HG02763 (cell line): ENCODE measurements around the gene KLRC1.
"Not testable (repeated sequence)": the region's sequence is repeated elsewhere in the genome, so short reads cannot be mapped to it uniquely, and the experiment has no call there.

Source experiments
- ATAC-seq: cut with Tn5 transposase; IDR thresholded peaks from one replicate; pipeline ENCODE4 v1.9.1; 2021; ENCODE audit warnings: mild to moderate bottlenecking, moderate library complexity; ENCODE audit not compliant: unreplicated experiment

Gene KLRC1

GRCh38 chr12:10453156-10453555, at the start of gene KLRC1:
Gene KLRC1 (minus strand): TSS chr12:10453377. CDS start chr12:10451156, 2,221 bp downstream.
- no peak for ATAC-seq

GRCh38 chr12:10501030-10501429, 47.9 kb upstream of the KLRC1 start:
- ATAC-seq: no peak

- ATAC-seq: no peak
Observed at GRCh38 chr12:10498042-10498441, 44.9 kb upstream of the KLRC1 start.

GRCh38 chr12:10497602-10498001, 44.4 kb upstream of the KLRC1 start:
- ATAC-seq: no peak

- ATAC-seq: no peak
Observed at GRCh38 chr12:10491766-10492165, 38.6 kb upstream of the KLRC1 start.

GRCh38 chr12:10487328-10487727, 34.2 kb upstream of the KLRC1 start:
- not testable (repeated sequence) for ATAC-seq

- not testable (repeated sequence) for ATAC-seq
Observed at GRCh38 chr12:10481901-10482300, 28.7 kb upstream of the KLRC1 start.

- not testable (repeated sequence) for ATAC-seq
Observed at GRCh38 chr12:10472808-10473207, 19.6 kb upstream of the KLRC1 start.

- no peak for ATAC-seq
Observed at GRCh38 chr12:10469701-10470100, 16.5 kb upstream of the KLRC1 start.

GRCh38 chr12:10466311-10466710, 13.1 kb upstream of the KLRC1 start:
- no peak for ATAC-seq

GRCh38 chr12:10457760-10458159, 4.6 kb upstream of the KLRC1 start:
- no peak for ATAC-seq

- ATAC-seq: no peak
Observed at GRCh38 chr12:10456856-10457255, 3.7 kb upstream of the KLRC1 start.

- ATAC-seq: no peak
Observed at GRCh38 chr12:10455766-10456165, 2.6 kb upstream of the KLRC1 start.

- ATAC-seq: no peak
Observed at GRCh38 chr12:10454531-10454930, 1.4 kb upstream of the KLRC1 start.

- ATAC-seq: no peak
Observed at GRCh38 chr12:10448236-10448635, 4.9 kb downstream of the KLRC1 start.

GRCh38 chr12:10446052-10446451, 7.1 kb downstream of the KLRC1 start:
- not testable (repeated sequence) for ATAC-seq

- not testable (repeated sequence) for ATAC-seq
Observed at GRCh38 chr12:10441144-10441543, 12.0 kb downstream of the KLRC1 start.

- not testable (repeated sequence) for ATAC-seq
Observed at GRCh38 chr12:10439608-10440274, 13.4 kb downstream of the KLRC1 start.

GRCh38 chr12:10437601-10438000, 15.6 kb downstream of the KLRC1 start:
- ATAC-seq: not testable (repeated sequence)

GRCh38 chr12:10435816-10436215, 17.4 kb downstream of the KLRC1 start, which contains the start of gene KLRC2:
Gene KLRC2 (minus strand): TSS chr12:10436010. CDS start chr12:10435986, 24 bp downstream.
- not testable (repeated sequence) for ATAC-seq

GRCh38 chr12:10430623-10431022, 22.6 kb downstream of the KLRC1 start:
- not testable (repeated sequence) for ATAC-seq

GRCh38 chr12:10425938-10426337, 27.2 kb downstream of the KLRC1 start:
- not testable (repeated sequence) for ATAC-seq
